Transverse colon (tissue), 4 donors: ENCODE results near the gene PDE6A.

Experiments used
- POLR2A ChIP-seq: fragments of 450-650 bp; IDR thresholded peaks from one replicate; pipeline ENCODE4 v1.6.1; 2016; ENCODE audit warnings: antibody characterized with exemption, mild to moderate bottlenecking, moderate library complexity
- POLR2AphosphoS5 ChIP-seq, 3 donors: sonication (generic); formaldehyde crosslinking; IDR thresholded peaks; one replicate each; pipeline ENCODE4 v1.6.1; 2016; ENCODE audit warnings: antibody characterized with exemption in 3 of 3
- TF ChIP-seq, protein P1 (sequence below), 5 experiments: fragments of 200-600 bp in 3 of 5; fragments of 450-650 bp in 2 of 5; sonication (generic) in 3 of 5; IDR thresholded peaks; 1 replicate in 2 of 5; 2 replicates in 3 of 5; pipeline ENCODE4 v1.5.1; 2016 to 2017; ENCODE audit warnings: antibody characterized with exemption in 5 of 5, inconsistent platforms in 3 of 5, mild to moderate bottlenecking in 2 of 5, moderate library complexity in 1 of 5

DNA sequence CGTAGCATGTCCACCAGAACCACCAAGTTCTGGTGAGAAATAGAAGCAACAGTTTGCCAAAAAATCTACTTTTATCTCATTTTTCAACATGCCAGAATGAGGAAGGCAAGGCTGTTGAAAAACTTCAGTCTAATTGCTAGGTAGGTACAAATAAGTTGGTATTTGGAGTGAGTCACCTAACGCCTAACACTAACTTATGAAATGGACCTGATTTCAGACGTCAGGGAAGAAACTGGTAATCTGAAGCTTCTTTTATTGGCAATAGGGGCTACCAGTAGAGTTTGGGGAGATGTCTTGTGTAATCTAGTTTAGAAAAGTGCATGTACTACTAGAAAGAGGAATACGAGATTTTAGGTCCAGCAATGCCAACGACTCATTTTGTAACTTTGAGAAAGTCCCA, 4.4 kb upstream of the PDE6A start:
- TF ChIP-seq POLR2AphosphoS5 (IDR thresholded peaks at IDR 0.05) (no peak), POLR2A (no peak)
- TF ChIP-seq, protein P1, sequence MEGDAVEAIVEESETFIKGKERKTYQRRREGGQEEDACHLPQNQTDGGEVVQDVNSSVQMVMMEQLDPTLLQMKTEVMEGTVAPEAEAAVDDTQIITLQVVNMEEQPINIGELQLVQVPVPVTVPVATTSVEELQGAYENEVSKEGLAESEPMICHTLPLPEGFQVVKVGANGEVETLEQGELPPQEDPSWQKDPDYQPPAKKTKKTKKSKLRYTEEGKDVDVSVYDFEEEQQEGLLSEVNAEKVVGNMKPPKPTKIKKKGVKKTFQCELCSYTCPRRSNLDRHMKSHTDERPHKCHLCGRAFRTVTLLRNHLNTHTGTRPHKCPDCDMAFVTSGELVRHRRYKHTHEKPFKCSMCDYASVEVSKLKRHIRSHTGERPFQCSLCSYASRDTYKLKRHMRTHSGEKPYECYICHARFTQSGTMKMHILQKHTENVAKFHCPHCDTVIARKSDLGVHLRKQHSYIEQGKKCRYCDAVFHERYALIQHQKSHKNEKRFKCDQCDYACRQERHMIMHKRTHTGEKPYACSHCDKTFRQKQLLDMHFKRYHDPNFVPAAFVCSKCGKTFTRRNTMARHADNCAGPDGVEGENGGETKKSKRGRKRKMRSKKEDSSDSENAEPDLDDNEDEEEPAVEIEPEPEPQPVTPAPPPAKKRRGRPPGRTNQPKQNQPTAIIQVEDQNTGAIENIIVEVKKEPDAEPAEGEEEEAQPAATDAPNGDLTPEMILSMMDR (IDR thresholded peaks at IDR 0.05) = no peak
